A673 (cell line): ENCODE measurements around the gene EPB41L5. TPM values are rescaled to one million over a fixed set of nuclear protein-coding genes. Genes with fewer than 3 reads are reported as not detected.

Experiments
- BruUV-seq: library from RNA; stranded (reverse); fragments of 400-500 nt; replicated peaks from 2 replicates; lab custom pipeline; 2021; lab: Mats Ljungman, UMichigan
- CTCF ChIA-PET: fragments of 300-600 bp; sonication (Branson Sonifier 250); formaldehyde crosslinking; loops from one replicate; lab custom pipeline; 2022; ENCODE audit warnings: antibody characterized with exemption; lab: Charles Lee
- POLR2A ChIA-PET: fragments of 300-600 bp; sonication (Branson Sonifier 250); formaldehyde crosslinking; loops from one replicate; lab custom pipeline; 2022; ENCODE audit warnings: antibody characterized with exemption; ENCODE audit not compliant: low non-redundant PET; lab: Charles Lee
- DNase-seq: peaks from one replicate; pipeline ENCODE4 v3.0.0-alpha.2; 2015; ENCODE audit warnings: low spot score
- H3K27ac ChIP-seq: fragments of 200-600 bp; sonication (generic); 2 replicates; pipeline ENCODE4 v1.5.1; 2016; ENCODE audit warnings: mixed run types, low read depth, mild to moderate bottlenecking, mixed read lengths, antibody characterized with exemption, low read length; ENCODE audit not compliant: poor library complexity, severe bottlenecking
- H3K27me3 ChIP-seq: fragments of 200-600 bp; sonication (generic); replicated peaks from 2 replicates; pipeline ENCODE4 v1.6.1; 2017; ENCODE audit warnings: mixed run types, low read depth, mild to moderate bottlenecking, mixed read lengths, antibody characterized with exemption, low read length; ENCODE audit not compliant: insufficient read depth, poor library complexity
- H3K36me3 ChIP-seq: fragments of 200-600 bp; sonication (generic); 2 replicates; pipeline ENCODE4 v1.6.1; 2016; ENCODE audit warnings: mixed run types, mild to moderate bottlenecking, mixed read lengths, antibody characterized with exemption, low read length; ENCODE audit not compliant: insufficient read depth, poor library complexity, severe bottlenecking
- H3K4me1 ChIP-seq: fragments of 200-600 bp; sonication (generic); 2 replicates; pipeline ENCODE4 v1.6.1; 2017; ENCODE audit warnings: mixed run types, mild to moderate bottlenecking, mixed read lengths, antibody characterized with exemption, low read length; ENCODE audit not compliant: insufficient read depth, poor library complexity, severe bottlenecking
- H3K4me3 ChIP-seq: fragments of 200-600 bp; sonication (generic); 2 replicates; pipeline ENCODE4 v1.5.1; 2016; ENCODE audit warnings: low read depth, mixed run types, mild to moderate bottlenecking, mixed read lengths, low read length; ENCODE audit not compliant: poor library complexity, severe bottlenecking
- H3K9me3 ChIP-seq: fragments of 200-600 bp; sonication (generic); 2 replicates; pipeline ENCODE4 v1.6.1; 2016; ENCODE audit warnings: mixed run types, low read depth, mild to moderate bottlenecking, mixed read lengths, antibody characterized with exemption, low read length; ENCODE audit not compliant: poor library complexity, severe bottlenecking
- CTCF ChIP-seq: fragments of 300-800, 200-600 bp; sonication (generic); conservative IDR thresholded peaks from 2 replicates; pipeline ENCODE4 v1.5.1; 2017; ENCODE audit warnings: low read depth, mild to moderate bottlenecking, antibody characterized with exemption, low read length, moderate library complexity, mixed read lengths
- EZH2 ChIP-seq: fragments of 200-600 bp; sonication (generic); IDR thresholded peaks from 2 replicates; pipeline ENCODE4 v1.6.1; 2017; ENCODE audit warnings: borderline replicate concordance, low read depth, mild to moderate bottlenecking, mixed read lengths, antibody characterized with exemption, low read length; ENCODE audit not compliant: poor library complexity, severe bottlenecking
- intact Hi-C: fragments of 100-400 bp; cut with micrococcal nuclease; formaldehyde crosslinking; loops from one replicate; pipeline ENCODE4 v1.10.0; 2022; ENCODE audit not compliant: unreplicated experiment
- total RNA-seq: library from RNA; stranded (reverse); gene quantifications from 2 replicates; pipeline ENCODE4 v1.2.3, GENCODE V29; 2021

EPB41L5 gene
- total RNA-seq, 1 experiment from 2014 or later = 26.5 TPM

DNA sequence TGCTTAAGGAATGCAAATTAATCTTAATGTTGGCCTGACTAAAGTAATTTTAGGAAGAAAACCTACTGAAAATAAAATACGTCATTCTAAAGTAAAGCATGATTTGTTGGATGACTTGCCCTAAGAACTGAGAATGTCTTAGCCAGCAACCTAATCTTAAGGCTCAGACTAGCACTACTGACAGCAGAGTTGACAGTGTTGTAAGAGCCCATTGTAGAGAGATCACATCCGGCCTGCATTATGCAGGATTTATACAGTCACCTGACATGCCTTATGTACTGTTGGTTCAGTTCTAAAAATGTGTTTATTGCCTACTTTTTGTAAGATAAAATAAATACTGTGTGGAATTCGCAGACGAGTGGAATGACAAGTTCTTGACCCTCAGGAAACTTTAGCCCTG, 128.0 kb downstream of the EPB41L5 start:
- intact Hi-C loops = no loop called here
- no peak for DNase-seq
- H3K9me3 ChIP-seq = no peaks in the 10 kb centered on the region
- no peak for TF ChIP-seq EZH2
- CTCF ChIA-PET = no interaction called here
- H3K4me3 ChIP-seq = no peak overlapping the region
- H3K27ac ChIP-seq = no peak overlapping the region
- H3K4me1 ChIP-seq = no peaks in the 10 kb centered on the region
- BruUV-seq = no TSS peak
- POLR2A ChIA-PET = no interaction called here
- no peaks in the 10 kb centered on the region for H3K27me3 ChIP-seq
- H3K36me3 ChIP-seq = no peaks in the 10 kb centered on the region

GRCh38 chr2:120141300-120142069, 128.6 kb downstream of the EPB41L5 start:
- no TSS peak for BruUV-seq
- ChIA-PET POLR2A (no interaction called here), CTCF (no interaction called here)
- DNase-seq = no peak
- Histone ChIP-seq H3K9me3 (no peaks in the 10 kb centered on the region), H3K27ac (no peak overlapping the region), H3K4me1 (no peaks in the 10 kb centered on the region), H3K36me3 (no peaks in the 10 kb centered on the region), H3K27me3 (no peaks in the 10 kb centered on the region), H3K4me3 (no peak overlapping the region)
- intact Hi-C loops = no loop called here
- TF ChIP-seq EZH2 (no peak), CTCF (no peak)

DNA sequence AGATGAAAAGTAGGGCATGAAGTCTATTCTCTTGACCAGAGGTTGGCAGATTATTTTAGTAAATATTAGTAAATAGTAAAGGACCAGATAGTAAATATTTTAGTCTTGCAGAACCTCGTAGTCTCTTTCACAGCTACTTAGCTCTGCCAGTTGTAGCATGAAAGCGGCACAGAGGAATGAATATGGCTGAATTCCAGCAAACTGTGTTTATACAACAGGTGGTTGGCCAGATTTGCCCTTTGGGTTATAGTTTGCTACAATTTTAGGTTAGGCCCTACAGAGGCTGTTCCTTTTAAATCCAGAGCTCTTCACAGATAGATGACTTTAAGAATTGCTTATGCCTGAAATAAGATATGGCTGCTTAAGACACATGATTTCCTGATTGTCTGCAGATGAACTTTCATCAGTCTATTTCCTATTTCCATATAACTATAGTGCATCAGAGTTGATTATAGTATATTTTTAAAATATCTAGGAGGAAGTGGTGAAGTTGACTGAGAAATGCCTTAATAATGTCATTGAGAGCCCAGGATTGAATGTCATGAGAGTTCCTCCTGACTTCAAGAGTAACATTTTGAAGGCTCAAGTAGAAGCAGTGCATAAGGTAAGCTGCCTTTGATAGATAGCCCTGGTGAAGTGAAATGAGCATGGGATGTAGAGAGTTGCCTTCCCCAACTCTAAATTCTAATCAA, 129.8 kb downstream of the EPB41L5 start:
- no peak overlapping the region for H3K27ac ChIP-seq
- no peak for DNase-seq
- H3K4me1 ChIP-seq = no peaks in the 10 kb centered on the region
- ChIA-PET POLR2A (no interaction called here), CTCF (no interaction called here)
- BruUV-seq = no TSS peak
- intact Hi-C loops = no loop called here
- H3K27me3 ChIP-seq = no peaks in the 10 kb centered on the region
- H3K36me3 ChIP-seq = no peaks in the 10 kb centered on the region
- TF ChIP-seq EZH2 = no peak
- no peak for TF ChIP-seq CTCF
- no peaks in the 10 kb centered on the region for H3K9me3 ChIP-seq
- no peak overlapping the region for H3K4me3 ChIP-seq
